ENCODE results near the gene TNFRSF14. TPM values are rescaled to one million over a fixed set of nuclear protein-coding genes. Genes with fewer than 3 reads are reported as not detected.
A peak's percentile ranks its signal among the peaks of the same experiment; 100 is the strongest.

TNFRSF14 gene
- total and polyA plus RNA-seq, 9 of the 15 experiments (the other 6 are each of a cell fraction or from before 2014, with no cell fraction given): 0.11 to 2.3 (median 0.68) TPM; not detected in 2

GRCh38 chr1:2560299-2561073 is 4.3 kb downstream of the TNFRSF14 start (continued):
- TF ChIP-seq RREB1 (CRISPR knock-in tag; IDR thresholded peaks at IDR 0.05) (no peak), HNRNPLL (IDR thresholded peaks at IDR 0.05; ENCODE audit: low read depth, low read length, poor library complexity, severe bottlenecking) (no peak), HNRNPK (IDR thresholded peaks at IDR 0.05; ENCODE audit: low read depth, low read length, poor library complexity, severe bottlenecking) (no peak), DEAF1 (CRISPR knock-in tag; IDR thresholded peaks at IDR 0.05) (no peak), ZNF316 (IDR thresholded peaks at IDR 0.05) (no peak), NONO (IDR thresholded peaks at IDR 0.05; ENCODE audit: low read depth in 2 of 2, low read length in 1 of 2) (no peak), ZNF280A (IDR thresholded peaks at IDR 0.05; ENCODE audit: low read depth, partially characterized antibody) (no peak), ZNF780A (CRISPR knock-in tag; IDR thresholded peaks at IDR 0.05) (no peak), CREB3 (tag; conservative IDR thresholded peaks at IDR 0.05; ENCODE audit: low read depth) (no peak), ZNF384 (IDR thresholded peaks at IDR 0.05; ENCODE audit: low read depth, low read length) (no peak), SLC30A9 (CRISPR knock-in tag; IDR thresholded peaks at IDR 0.05) (no peak), KHSRP (IDR thresholded peaks at IDR 0.05) (no peak), HSF4 (CRISPR knock-in tag; IDR thresholded peaks at IDR 0.05; ENCODE audit: borderline replicate concordance) (no peak), SPI1 (IDR thresholded peaks at IDR 0.05; ENCODE audit: borderline replicate concordance, low read depth, low read length) (no peak), CXXC5 (CRISPR knock-in tag; IDR thresholded peaks at IDR 0.05) (peak; percentile 31; the same call in 1 of the 2 replicates), PHF20 (IDR thresholded peaks at IDR 0.05; ENCODE audit: partially characterized antibody) (no peak), POLR2G (IDR thresholded peaks at IDR 0.05; ENCODE audit: low read depth, low read length) (no peak), ZNF551 (CRISPR knock-in tag; IDR thresholded peaks at IDR 0.05) (no peak)
